ENCODE results near the gene RAX. TPM values are rescaled to one million over a fixed set of nuclear protein-coding genes. Genes with fewer than 3 reads are reported as not detected.

The RAX gene
- total and polyA plus RNA-seq, 10 of the 15 experiments (the other 5 are each of a cell fraction or from before 2014, with no cell fraction given) = not detected

GRCh38 chr18:59242906-59243305, 30.3 kb downstream of the RAX start:
- Histone ChIP-seq H3K4me3 (no peak overlapping the region), H3K79me2 (ENCODE audit: control insufficient read depth, insufficient read depth, low read length) (no peaks in the 10 kb centered on the region), H3K36me3 (ENCODE audit: control insufficient read depth in 2 of 2, insufficient read depth in 2 of 2, low read length in 1 of 2) (no peaks in the 10 kb centered on the region), H3K9me3 (replicated peaks; ENCODE audit: control insufficient read depth, insufficient read depth, low read length) (no peaks in the 10 kb centered on the region), H2AFZ (ENCODE audit: control insufficient read depth, low read depth, low read length) (no peak overlapping the region), H3K4me2 (ENCODE audit: control insufficient read depth, insufficient read depth) (no peak overlapping the region), H4K20me1 (ENCODE audit: control insufficient read depth, insufficient read depth) (no peaks in the 10 kb centered on the region), H3K9ac (ENCODE audit: control insufficient read depth, insufficient read depth, low read length) (no peak overlapping the region), H3K4me1 (ENCODE audit: control insufficient read depth, insufficient read depth, low read length) (no peaks in the 10 kb centered on the region), H3K27me3 (replicated peaks in 1 of 2; ENCODE audit: control insufficient read depth in 2 of 2, insufficient read depth in 2 of 2, low read length in 1 of 2) (peaks cover 2 to 4% of the 10 kb centered on the region in 2 experiments; a peak in 2 of 4 replicates), H3K27ac (ENCODE audit: control insufficient read depth, insufficient read depth) (no peak overlapping the region)
- in situ Hi-C loops (cut with MboI) = no loop called here
- intact Hi-C loops (cut with micrococcal nuclease; ENCODE audit: unreplicated experiment) = loop anchor here (10.0 kb wide), 1 partner anchor 582 kb away; no protein-coding TSS in a partner anchor
- BruUV-seq (replicated peaks) = no TSS peak
- DNase-seq (ENCODE audit: low read depth, low spot score) = no peak
- ChIA-PET SMC1A (ENCODE audit: uncharacterized antibody, unreplicated experiment) (no interaction called here), RAD21 (ENCODE audit: unreplicated experiment) (no interaction called here), POLR2A (no interaction called here), CTCF (no interaction called here)
- ATAC-seq = no peak
- 38% methylated on average over 2 of the region's 2 CpGs for WGBS (ENCODE audit: insufficient coverage, insufficient replicate concordance, low lambda C conversion rate, missing lambda C conversion rate)
- FAIRE-seq = no peak
- TF ChIP-seq SUPT20H (IDR thresholded peaks at IDR 0.05; ENCODE audit: borderline replicate concordance, control insufficient read depth, low read depth, low read length) = no peak
- no peak for TF ChIP-seq ZNF274 (IDR thresholded peaks at IDR 0.05; ENCODE audit: insufficient read depth, insufficient read length)
- no peak for TF ChIP-seq CREM (IDR thresholded peaks at IDR 0.05; ENCODE audit: low read depth)
- no peak for TF ChIP-seq NFYA (IDR thresholded peaks at IDR 0.05; ENCODE audit: borderline replicate concordance, low read depth, low read length)
- no peak for TF ChIP-seq MEF2B (IDR thresholded peaks at IDR 0.05; ENCODE audit: partially characterized antibody, poor library complexity, severe bottlenecking)
- TF ChIP-seq PML (IDR thresholded peaks at IDR 0.05; ENCODE audit: low read length) = no peak
- TF ChIP-seq, protein P1, sequence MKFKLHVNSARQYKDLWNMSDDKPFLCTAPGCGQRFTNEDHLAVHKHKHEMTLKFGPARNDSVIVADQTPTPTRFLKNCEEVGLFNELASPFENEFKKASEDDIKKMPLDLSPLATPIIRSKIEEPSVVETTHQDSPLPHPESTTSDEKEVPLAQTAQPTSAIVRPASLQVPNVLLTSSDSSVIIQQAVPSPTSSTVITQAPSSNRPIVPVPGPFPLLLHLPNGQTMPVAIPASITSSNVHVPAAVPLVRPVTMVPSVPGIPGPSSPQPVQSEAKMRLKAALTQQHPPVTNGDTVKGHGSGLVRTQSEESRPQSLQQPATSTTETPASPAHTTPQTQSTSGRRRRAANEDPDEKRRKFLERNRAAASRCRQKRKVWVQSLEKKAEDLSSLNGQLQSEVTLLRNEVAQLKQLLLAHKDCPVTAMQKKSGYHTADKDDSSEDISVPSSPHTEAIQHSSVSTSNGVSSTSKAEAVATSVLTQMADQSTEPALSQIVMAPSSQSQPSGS (IDR thresholded peaks at IDR 0.05; ENCODE audit: low read length) = no peak
- TF ChIP-seq FOS (IDR thresholded peaks at IDR 0.05; ENCODE audit: borderline replicate concordance, extremely low read depth, insufficient read length) = no peak
- no peak for TF ChIP-seq ZNF592 (IDR thresholded peaks at IDR 0.05)
- no peak for TF ChIP-seq MTA2 (IDR thresholded peaks at IDR 0.05; ENCODE audit: low read depth)
- TF ChIP-seq ASH2L (IDR thresholded peaks at IDR 0.05; ENCODE audit: borderline replicate concordance, low read depth) = no peak
- no peak for TF ChIP-seq POLR2A (IDR thresholded peaks at IDR 0.05; ENCODE audit: low read depth, low read length)
- no peak for TF ChIP-seq SIN3A (IDR thresholded peaks at IDR 0.05; ENCODE audit: low read depth, low read length)
- no peak for TF ChIP-seq TARDBP (IDR thresholded peaks at IDR 0.05; ENCODE audit: borderline replicate concordance)
- no peak for TF ChIP-seq SP1 (IDR thresholded peaks at IDR 0.05; ENCODE audit: low read depth, low read length)
- no peak for TF ChIP-seq CBX3 (IDR thresholded peaks at IDR 0.05; ENCODE audit: borderline replicate concordance, low read depth)
- no peak for TF ChIP-seq CHD4 (IDR thresholded peaks at IDR 0.05)
- no peak for TF ChIP-seq TBL1XR1 (IDR thresholded peaks at IDR 0.05; ENCODE audit: low read depth, low read length)
- TF ChIP-seq BCL11A (IDR thresholded peaks at IDR 0.05; ENCODE audit: low read depth, low read length) = no peak
- TF ChIP-seq, protein P2, sequence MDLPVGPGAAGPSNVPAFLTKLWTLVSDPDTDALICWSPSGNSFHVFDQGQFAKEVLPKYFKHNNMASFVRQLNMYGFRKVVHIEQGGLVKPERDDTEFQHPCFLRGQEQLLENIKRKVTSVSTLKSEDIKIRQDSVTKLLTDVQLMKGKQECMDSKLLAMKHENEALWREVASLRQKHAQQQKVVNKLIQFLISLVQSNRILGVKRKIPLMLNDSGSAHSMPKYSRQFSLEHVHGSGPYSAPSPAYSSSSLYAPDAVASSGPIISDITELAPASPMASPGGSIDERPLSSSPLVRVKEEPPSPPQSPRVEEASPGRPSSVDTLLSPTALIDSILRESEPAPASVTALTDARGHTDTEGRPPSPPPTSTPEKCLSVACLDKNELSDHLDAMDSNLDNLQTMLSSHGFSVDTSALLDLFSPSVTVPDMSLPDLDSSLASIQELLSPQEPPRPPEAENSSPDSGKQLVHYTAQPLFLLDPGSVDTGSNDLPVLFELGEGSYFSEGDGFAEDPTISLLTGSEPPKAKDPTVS (IDR thresholded peaks at IDR 0.05; ENCODE audit: low read depth, low read length) = no peak
